Ramos (cell line): ENCODE results near the gene STX16.

Experiments used
- in situ Hi-C: fragments of 300-500 bp; cut with MboI; formaldehyde crosslinking; loops from one replicate; pipeline ENCODE4 v1.14.3; 2022; ENCODE audit warnings: low sequenced_read_pairs; ENCODE audit not compliant: unreplicated experiment

STX16 gene

DNA sequence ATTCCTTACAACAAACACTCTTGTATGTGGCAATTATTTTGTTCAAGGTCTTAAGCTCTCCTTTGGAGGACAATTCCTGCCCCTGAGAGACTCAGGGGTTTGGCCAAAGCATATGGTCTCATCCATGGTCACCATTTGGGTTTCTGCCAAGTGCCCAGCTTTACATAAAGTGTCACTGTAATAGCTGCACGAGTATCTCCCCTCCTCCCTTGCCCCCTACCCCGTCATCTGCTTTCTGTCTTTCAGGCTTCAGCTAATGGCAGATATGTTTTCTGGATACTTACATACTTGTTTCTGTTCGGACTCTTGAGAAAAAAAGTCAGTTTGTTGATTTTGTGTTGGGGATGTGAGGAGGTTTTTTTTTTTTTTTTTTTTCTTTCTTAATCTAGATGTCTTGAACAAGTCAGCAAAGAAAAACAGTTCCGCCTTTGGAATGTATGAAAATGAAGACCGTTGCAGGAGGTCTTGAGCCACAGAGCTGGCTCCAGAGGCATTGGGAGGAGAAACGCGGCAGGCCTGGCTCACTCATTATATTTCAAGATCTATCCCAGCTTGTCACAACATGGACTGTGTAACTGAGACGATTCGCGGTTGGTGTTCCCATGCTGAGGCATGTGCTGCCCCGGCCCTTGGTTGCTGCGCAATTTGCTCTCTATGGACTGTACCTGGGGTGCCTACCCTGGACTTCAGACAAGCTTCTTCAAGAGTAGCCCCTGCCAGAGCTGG is 32.6 kb upstream of the STX16 start:
- in situ Hi-C loops: no loop called here

DNA sequence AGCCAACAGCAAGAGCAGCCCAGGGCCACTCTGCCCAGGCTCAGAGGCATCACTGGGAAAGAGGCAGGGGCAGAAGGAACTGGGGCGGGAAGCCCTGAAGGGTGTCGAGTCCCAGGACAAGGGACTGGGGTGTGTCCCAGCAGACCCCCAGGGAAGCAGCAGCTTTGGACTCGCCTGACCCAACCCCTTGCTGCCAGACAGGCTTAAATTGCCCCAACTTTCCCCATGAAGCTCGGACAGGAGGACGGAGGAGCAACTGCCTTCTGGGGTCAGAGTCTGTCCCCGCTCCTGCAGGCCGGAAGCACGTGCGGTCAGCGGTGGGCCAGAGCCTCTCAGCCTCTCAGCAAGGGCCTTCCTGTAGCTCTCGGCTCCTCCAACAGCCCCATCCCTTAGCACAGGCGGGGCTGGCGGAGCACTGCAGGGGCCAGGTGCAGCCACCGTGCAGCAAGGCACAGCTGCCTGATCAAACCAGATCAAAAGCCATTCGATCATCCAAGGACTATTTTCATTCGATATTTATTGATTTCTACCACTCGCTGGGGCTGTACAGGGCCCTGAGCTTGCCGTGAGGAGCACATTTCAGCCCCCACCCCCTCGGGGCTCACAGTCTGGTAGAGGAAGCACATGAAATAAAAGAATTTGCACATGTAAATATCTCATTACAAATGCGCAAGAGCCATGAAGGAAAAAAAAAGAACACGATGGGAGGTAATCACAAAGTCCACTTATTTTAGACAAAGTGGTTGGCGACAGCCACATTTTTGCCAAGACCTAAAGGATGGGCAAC is 31.8 kb upstream of the STX16 start:
- in situ Hi-C loops: no loop called here

GRCh38 chr20:58619864-58620431 is 31.1 kb upstream of the STX16 start:
- in situ Hi-C loops: no loop called here

DNA sequence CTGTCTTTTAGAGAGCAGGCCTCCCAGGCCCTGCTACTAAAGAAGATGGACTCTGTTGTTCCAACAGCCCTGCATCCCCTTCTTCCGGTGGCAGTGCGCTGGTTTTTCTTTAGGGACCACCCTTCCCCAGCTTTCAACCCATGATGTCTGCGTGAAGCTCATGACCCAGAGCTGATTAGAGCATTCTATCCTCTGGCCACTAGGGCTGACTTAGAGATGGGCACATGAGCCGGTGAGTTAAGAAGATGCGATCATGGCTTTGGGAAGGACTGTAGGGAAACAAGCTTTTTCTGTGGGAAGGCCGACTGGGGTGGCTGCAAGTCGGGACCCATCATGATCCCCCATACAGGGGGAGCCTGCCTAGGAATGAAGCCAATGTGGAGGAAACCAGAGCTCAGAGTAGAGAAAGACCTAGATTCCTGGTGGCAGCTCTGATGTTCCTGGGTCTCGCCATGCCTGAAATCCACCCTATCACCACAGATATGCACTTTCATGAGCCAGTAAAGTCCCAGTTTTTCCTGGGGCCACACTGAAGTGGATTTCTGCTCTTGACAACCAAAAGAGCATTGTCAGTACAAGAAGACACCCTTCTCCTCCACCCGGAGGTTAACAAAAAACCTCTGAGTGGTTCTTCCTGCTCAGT is 29.1 kb upstream of the STX16 start:
- in situ Hi-C loops: no loop called here

DNA sequence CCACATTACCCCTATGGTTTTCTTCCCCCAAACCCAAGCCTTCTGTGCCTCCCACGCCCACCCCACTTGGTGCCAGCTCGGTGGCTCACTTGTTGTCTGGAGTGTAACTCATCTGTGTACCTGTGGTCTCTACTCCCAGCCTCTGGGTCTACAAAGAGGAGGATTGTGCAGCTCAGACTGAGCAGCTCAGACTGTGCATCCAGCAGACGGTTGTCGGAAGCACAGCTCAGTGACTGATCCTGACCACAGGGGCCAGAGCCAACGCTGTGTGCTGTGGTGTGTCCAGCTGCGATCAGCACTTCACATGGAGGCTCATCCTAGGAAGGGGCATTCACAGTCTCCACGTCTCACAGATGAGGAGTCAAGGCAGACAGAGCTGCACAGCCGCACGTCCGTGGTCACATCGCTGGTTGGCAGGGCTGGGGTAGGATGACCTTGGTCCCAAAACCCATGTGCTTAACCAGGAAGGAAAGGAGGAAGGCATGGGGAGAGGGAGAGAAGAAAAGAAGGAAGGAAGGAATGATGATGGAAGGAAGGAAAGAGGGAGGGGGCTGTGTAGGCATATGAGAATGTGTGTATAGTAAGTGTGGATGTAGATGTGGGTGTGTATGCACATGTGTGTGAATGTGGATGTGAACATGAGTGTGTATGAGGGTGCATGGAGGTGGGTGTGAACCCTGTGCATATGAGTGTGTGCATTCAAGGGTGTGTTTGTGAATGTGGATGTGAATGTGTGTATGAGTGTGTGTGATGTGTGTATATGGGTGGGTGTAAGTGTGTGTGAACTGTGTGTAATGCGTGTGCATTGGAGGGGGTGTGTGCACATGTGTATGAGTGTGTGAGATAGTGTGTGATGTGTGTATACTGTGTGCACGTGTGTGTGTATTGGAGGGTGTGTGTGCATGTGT is 28.2 kb upstream of the STX16 start:
- in situ Hi-C loops: no loop called here

DNA sequence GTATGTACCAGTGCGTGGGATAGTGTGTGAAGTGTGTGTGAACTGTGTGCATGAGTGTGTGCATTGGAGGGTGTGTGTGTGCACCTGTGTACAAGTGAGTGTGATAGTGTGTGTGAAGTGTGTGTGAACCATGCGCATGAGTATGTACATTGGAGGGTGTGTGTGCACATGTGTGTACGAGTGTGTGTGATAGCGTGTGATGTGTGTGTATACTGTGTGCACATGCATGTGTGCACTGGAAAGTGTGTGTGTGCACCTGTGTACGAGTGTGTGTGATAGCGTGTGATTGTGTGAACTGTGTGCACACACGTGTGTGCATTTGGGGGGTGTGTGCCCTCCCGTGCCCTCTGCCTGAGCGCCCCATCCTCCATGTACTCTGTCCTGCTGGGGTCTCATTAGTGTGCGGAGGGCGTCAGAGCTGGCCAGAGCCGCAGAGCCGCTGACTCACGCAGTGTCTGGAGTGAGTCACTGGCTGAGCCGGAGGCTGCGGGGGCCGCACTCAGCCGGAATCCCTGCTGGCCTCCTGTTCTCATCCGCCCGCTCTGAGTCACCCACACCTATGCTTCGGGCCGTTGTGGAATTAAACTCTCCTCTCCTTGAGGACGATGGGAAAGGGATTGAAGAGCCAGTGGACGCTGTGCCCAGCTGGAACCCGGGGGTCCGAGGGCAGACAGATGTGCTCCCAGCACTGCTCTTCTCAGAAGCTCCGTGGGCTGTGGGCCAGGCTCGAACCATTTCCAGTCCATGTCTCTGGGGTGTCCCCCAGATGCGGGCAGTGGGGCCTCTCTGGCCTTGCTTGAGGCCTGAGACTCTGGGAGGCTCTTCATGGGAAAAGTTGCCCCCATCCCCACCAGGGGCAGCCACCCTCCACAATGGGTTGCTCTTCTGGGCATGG is 27.3 kb upstream of the STX16 start:
- in situ Hi-C loops: no loop called here

GRCh38 chr20:58624687-58625086 is 26.4 kb upstream of the STX16 start:
- in situ Hi-C loops: no loop called here

- in situ Hi-C loops: no loop called here
Observed at GRCh38 chr20:58625585-58625984, 25.5 kb upstream of the STX16 start.

GRCh38 chr20:58626051-58626450 is 25.0 kb upstream of the STX16 start:
- in situ Hi-C loops: no loop called here

GRCh38 chr20:58627212-58628072 is 23.6 kb upstream of the STX16 start:
- in situ Hi-C loops: no loop called here

- in situ Hi-C loops: no loop called here
Observed at GRCh38 chr20:58628491-58629214, 22.4 kb upstream of the STX16 start.

DNA sequence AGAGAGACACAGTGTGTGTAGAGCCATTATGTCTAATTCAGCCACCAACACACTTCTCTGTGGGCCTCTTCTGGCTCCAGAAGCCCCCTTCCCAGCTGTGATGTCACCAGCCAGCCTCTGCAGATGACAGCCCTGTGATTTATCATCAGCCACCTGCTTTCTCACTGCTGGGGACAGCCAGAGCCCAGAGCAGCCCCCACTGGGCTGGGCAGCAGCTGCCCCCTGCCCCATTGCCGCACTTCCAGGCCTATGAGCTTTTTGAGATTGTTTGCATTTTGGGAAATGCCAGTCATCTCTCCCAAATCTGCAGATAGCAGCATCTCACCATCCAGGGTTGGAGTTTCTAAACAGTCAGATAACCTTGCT is 21.9 kb upstream of the STX16 start:
- in situ Hi-C loops: no loop called here

DNA sequence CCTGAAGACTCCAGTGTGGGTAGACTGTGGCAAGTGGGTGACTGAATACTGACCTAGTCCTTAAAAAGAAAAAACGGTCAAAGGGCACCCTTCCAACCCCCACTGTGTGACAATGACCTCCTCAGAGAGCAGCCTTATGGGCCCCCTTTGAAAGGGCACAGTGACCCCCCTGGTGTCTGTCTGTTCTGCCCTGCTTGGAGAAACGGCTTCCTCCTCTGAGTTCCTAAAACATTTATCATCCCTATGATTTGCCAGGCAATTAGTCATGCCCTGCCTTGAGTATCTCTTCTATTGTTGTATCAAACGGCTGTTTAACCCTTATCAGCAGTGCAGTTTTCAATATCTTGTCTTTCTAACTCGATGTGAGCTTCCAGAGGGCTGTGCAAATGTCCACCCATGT is 21.0 kb upstream of the STX16 start:
- in situ Hi-C loops: no loop called here

DNA sequence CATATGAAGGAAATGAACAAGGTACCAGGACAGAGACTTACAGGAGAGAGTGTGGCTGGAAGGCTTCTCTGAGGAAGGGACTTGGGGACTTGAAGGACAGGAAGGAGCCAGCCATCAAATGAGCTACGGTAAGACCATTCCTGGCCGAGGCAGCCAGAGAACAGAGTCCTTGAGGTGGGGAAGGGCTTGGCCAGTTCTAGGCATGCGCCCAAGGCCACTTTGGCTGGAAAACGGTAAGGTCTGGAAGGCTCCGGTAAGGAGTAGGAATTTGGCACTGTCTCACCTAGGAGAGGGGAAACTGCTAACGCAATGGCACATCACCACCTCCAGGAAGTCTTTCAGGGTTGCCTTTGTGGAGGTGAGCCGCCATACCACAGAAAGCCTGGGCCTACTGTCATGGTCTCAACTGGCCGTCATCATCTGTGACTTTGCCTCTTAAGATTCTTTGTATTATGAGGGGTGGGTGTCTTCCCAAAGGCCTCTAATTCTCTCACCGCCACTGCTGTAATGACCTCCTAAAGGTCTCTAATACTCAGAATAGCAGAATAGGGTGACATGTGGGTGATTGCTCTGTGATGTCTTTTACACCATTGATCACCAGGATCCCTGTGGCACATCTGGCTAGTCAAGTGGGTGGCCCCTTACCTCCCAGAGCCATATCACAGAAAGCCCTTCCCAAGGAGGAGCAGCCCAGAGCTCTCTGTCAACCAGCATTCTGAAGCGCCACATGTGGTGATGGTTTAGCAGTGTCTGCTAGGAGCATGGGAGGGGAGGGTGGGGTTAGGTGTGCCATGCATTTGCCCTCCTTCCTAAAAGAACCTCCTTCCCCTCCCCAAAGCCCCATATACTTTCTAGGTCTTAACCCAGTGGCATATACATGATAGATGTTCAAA is 17.7 kb upstream of the STX16 start:
- in situ Hi-C loops: no loop called here

- in situ Hi-C loops: no loop called here
Observed at GRCh38 chr20:58634059-58634458, 17.0 kb upstream of the STX16 start.

GRCh38 chr20:58634521-58635278 is 16.4 kb upstream of the STX16 start:
- in situ Hi-C loops: no loop called here
